Kidney capillary endothelial cell (primary cell): ENCODE data around the gene EGFR.

Experiments used
- DNase-seq: peaks from one replicate; pipeline ENCODE4 v3.0.0-alpha.2; 2018; ENCODE audit warnings: low spot score

EGFR gene

DNA sequence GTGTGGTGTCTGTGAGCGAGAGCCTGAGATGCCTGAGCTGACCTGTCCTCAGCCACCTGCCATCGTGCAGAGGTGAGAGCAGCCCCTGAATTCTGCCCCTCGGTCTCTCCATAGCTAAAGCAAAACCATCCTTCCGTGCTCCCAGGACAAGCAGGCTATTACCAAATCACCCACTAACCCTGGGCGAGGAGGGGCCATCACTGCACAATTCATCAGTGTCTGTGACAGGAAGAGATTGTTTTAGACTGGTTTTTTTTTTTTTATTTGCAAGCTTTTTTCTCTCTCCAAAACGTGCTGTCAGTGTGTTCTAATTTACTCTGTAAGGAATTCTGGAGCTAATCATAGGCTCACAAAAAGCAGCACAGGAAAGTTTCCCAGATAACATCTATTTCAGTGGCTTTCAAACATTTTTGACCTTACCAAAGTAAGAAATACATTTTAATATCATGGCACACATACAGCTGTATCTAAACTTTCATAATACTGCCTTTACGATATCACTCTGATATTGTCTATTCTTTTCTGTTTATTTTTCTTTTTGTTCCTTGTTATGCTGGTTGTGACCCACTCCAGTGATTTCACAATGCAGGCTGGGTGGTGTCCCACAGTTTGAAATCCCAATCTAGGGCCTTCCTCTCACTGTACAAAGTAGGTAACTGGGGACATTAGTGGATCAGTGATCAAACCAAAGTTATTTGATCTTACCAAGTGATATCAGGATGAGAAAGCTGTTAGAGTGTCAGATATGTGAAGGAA, 62.8 kb downstream of the EGFR start:
- no peak for DNase-seq

DNA sequence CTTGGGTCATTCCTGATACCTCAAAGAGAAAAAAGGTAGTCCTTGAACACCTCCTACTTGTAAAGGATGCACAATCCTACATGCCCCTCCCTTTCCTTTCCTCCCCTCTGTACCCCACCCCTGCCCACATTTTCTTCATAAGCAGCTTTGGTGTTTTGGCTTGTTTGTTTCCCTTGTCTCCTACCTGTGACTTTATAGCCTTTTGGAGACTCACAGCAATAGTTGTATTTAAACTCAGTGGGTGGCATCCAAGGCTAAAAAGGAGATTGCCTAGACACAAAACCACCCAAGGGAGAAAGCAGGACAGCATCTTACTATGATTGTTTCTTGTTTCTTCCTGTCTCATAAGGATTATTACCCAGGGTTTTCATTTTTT, 63.4 kb downstream of the EGFR start:
- no peak for DNase-seq

DNA sequence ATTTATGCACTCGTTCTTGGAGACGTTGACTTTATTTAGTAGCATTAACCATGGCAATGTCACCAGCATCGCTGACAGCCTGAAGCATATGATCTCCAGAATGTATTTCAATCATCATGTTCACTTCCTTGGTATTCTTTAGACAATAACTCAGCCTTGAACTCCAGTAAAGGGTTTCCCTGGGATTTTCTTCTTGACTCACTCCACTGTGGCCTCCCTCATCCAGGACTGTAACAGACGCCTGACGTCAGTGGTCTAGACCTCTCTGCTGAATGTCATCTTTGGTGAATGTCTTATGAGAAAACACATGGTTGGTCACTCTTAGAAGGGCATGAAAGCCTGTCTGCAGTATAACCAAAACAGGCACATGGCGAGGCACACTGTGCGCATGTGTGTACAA, 64.4 kb downstream of the EGFR start:
- no peak for DNase-seq

DNA sequence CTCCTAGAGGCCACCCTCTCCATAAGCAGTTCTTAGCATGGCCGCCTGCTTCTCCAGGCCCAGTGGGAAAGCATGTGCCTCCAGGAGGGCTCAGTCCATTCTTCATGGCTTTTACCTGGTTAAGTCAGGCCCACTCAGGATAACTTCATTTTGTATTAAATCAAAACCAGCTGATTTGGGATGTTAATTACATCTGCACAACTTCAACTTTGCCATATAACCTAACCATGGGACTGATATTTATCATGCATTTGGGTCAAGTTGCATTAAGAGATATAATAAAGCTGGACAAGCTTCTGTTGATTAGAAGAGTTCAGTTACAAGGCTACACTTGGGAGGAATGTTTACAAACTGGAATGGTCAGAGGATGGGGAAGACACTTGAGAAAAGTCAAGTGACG, 65.5 kb downstream of the EGFR start:
- DNase-seq = no peak

GRCh38 chr7:55085511-55086412, 66.9 kb downstream of the EGFR start:
- no peak for DNase-seq

DNA sequence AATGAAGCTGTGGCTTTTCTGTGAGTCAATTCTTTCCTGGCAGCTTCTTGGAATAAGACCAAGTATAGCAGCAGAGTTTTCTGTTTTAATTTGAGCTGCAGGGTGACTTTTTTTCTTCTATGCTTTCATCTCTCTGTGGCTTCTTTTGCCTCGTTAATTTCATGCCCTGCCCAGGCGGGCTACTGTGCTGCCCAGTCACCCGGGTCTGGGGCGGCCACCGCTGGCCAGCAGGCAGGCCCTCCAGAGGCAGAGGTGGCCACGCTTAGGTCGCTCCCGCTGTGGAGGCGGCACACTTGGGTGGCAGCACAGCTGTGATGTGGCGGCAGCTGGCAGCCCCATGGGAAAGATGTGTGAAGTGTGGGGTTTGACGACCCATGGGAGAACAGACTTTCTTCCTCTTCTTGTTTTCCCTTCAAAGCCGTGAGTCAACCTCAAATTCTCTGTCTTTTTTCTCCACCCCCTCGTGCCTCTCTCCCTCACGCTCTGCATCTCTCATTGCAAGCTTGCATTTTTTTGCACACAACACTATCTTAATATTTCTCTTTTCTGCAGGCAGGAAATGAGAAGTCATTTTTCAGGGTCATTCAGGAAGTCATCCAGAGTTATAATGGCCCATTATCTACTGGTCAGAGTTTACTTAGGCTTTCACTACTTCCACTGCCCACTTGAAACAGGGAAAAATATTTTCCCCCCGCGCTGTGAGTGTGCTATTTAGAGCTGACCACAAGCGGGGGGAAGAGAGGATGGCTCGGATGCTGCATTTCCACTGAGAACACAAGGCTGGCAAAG, 67.8 kb downstream of the EGFR start:
- DNase-seq = no peak

DNA sequence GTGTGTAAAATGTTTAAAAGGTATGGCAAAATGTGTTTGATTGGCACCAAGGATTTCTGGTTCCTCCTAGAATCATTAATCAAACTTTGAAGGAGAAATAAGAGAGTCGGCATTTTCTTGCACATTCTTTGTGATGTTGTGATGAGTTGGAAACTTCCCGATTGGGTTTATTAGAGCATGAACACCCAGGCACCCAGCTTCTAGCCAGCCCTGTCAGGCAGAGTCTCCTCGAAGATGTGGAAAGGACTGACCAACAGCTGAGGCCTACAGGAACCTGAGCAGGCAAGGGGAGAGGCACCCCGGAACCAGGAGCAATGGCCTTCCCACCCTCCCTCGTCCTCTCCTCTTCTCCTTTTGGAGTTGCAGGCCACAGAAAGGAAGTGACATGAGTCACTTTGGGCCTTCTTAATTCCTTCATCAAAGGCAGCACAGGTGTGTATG, 68.7 kb downstream of the EGFR start:
- no peak for DNase-seq

DNA sequence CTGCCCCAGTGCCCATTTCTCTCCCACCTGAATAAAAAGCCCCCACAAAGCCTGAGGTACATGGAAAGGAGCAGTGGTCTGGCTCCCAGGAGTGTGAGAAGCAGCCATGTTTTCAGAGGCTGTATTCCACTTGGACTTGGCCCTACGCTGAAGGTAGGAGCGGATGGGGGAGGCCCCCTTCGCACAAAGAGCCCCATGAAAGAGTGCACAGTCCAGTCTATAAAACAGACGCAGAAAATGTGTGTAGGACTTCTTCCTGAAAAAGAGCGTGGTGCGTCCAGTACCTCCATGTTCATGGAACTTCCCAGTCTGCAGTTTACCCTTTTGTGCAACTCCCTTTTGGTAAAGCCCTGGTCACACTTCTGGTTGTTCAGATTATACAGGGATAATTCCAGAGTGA, 69.3 kb downstream of the EGFR start:
- DNase-seq = no peak

GRCh38 chr7:55088620-55089019, 69.8 kb downstream of the EGFR start:
- no peak for DNase-seq

DNA sequence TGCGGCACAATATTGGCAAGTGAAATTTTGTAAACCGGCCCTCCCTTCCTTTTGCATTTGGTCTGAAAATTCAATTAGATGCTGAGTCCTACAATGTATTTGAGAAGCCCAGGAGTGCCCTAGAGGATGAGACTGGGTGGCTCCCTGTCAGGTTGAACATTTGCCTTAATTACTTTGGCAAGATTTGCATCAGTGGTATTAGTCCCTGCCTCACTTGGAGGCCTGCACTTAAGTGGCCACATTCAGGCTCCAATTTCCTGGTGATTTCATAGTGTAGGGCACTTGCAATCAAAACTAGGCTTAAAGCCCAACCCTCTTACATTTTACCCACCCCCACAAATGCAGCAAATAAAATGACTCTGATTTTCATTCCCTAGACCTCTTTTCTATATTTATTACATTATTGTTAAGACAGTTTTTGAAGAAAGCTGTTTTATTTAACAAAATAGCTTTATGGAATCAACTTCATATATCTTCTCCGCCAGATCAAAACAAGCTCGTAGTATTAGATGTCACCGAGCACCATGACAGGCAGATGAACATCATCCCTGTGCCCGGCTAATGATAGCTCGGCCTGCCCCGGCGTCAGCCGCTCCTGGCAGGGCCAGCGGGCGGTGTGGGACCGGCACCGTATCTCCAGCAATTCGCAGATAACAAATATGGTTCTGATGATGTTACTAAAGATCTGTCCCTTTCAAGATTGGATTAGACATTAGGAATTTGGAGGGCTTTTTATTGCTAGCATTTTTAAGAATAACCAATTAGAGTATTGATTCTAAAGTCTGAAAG, 73.6 kb downstream of the EGFR start:
- no peak for DNase-seq

DNA sequence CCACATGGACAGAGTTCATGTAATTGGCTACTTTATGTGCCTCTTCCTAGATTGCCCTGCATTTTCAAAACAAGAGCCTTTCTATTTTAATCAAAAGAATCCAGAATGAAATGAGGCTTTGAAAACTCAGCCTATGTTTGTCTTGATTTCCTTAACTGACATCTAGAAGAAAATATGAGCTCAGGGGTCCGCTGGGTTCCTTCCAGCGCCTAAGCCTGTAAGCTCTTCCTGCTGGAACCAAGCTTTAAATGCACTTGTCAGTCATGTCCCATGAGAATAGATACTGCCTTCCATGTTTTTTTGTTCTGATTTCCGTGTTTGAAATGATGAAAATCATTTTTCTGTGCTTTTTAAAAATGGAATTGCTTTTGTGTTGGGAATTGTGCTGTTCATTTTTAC, 74.2 kb downstream of the EGFR start:
- no peak for DNase-seq

DNA sequence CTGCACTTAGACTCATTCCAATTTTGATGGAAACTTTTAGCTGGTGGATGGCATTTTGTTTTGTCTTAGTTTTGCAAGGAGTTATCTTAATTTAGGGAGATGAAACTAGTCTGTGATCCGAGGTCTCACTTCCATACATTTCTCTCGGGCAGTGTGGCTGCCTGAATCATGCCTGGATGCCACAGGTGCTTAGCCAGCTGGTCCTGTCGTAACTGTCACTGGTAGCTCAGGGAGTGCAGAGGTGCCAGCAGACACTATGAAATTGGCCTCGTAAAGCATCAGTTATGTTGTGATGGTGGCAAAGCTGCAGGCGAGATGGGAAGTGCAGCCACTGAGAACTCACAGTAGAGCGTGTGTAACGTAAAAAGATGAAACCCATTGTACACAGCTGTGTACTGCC, 74.9 kb downstream of the EGFR start:
- no peak for DNase-seq

- no peak for DNase-seq
These were observed 75.4 kb downstream of the EGFR start for GRCh38 chr7:55094092-55094690.

DNA sequence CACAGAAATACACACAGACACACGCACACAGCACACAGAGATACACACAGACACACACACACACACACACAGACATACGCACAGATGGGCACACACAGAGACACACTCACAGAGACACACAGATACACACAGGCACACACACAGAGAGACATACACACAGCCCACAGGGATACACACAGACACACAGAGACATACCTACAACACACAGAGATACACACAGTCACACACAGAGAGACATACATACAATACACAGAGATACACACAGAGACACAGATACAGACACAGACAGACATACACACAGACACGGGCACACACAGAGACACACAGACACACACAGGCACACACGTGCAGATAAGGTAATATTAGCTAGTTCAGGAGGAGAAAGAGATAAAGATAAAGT, 76.9 kb downstream of the EGFR start:
- DNase-seq = no peak

DNA sequence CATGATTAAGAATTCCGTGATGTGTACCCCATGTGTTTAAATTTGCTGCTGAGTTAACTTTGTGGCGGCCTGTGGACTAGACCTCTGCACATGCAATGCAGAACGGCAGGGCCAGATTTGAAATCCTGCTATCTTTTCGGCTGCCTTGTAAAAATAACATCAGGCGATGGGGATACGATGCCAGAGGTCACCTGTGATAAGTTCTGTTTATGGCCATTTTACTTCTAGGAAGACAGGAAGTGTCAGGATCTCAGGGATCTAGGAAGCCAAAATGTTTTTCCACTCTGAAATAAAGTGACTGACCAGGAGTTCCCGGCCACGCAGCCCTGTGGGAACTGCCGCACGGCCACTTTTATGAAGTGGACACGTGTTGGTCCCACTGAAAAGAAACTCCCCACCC, 77.5 kb downstream of the EGFR start:
- no peak for DNase-seq

- no peak for DNase-seq
These were observed 78.3 kb downstream of the EGFR start for GRCh38 chr7:55097100-55097499.

DNA sequence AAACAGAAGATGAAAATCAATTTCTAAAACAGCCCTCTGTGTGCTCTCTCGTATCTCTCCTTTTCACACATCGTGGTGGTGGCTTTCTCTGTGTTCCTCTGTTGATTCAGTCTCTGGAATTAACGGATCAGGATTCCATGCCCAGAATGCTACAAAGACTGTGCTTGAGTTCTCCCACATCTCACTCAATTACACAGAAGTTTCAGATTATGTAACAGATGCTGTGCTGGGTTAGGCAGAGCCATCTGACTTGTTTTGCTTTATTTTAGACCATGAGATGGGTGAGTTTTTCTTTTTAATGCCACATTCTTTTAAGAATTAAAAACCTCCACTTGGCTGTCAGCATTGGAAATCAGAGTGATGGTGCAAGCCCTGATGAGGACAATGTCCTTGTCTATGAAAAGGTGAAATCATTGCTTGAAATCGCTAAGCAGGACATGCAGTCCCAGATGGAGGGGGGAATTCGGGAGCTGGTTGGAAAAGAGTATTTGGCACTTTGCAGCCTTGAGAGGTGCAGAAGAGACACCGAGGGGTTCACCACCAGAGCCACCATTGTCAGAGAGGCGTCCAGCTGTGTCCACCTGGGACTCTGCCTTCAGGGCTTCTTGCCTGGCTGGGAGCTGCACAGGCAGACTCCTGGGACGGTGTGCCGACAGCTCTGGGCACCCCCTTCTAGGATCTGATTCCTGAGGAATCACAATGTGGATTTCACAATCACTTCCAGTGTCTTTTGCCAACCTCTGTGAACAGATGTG, 80.4 kb downstream of the EGFR start:
- no peak for DNase-seq

DNA sequence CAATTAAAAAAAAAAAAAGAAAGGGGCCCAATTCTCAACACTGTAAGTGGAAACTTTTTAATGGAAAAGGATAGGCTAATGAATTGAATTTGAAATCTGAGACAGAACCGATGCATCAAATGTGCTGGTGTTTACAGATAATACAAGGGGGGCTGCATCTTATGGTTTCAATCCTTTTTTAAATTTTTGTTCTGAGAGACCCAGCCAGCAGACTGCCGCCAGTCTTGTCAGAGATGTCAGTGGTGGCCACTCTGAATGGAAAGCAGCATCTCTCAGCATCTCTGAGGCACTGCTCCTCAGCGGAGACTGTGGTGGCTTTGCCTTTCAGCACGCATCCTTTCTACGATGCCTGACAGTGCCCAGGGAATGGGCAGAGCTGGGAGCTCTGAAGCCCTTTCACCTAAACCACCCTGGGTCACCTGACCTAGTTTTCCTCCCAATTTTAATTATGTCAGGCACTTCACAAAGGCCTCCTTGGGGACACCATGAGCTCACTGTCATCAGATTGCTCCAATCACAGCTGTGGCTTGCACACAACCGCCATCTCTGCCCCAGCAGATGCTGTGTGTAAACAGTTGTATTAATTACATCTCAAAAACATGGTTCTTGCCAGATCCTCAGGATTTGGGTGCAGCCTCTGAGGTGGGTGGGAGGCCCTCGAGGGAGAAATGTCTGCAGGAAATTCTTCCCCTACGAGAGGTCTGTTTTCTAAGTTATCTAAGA, 81.2 kb downstream of the EGFR start:
- DNase-seq = no peak

GRCh38 chr7:55100544-55101327, 81.9 kb downstream of the EGFR start:
- DNase-seq = no peak
